ENCODE data around the gene LGALS12. TPM values are rescaled to one million over a fixed set of nuclear protein-coding genes. Genes with fewer than 3 reads are reported as not detected.
A peak's percentile ranks its signal among the peaks of the same experiment; 100 is the strongest.

Gene LGALS12
- total RNA-seq, 2 donors from 2014 or later = 0.78 to 11.2 TPM

- Histone ChIP-seq H3K27ac (no peak overlapping the region), H3K4me3 (no peak overlapping the region), H3K4me1 (peaks cover 15% of the 10 kb centered on the region), H3K36me3 (replicated peaks in 1 of 2; ENCODE audit: insufficient read depth in 1 of 2, low read depth in 2 of 2) (no peaks in the 10 kb centered on the region), H3K9me3 (no peaks in the 10 kb centered on the region), H3K27me3 (no peaks in the 10 kb centered on the region)
- peak in 3 of 4 donors; percentile 47 to 55 (median 54) for DNase-seq
- WGBS, 2 donors = 64 to 75% methylated on average over 4 to 7 of the region's 7 CpGs
- intact Hi-C loops (cut with DNase I) = no loop called here
- no peak for ATAC-seq
- TF ChIP-seq, protein P1, sequence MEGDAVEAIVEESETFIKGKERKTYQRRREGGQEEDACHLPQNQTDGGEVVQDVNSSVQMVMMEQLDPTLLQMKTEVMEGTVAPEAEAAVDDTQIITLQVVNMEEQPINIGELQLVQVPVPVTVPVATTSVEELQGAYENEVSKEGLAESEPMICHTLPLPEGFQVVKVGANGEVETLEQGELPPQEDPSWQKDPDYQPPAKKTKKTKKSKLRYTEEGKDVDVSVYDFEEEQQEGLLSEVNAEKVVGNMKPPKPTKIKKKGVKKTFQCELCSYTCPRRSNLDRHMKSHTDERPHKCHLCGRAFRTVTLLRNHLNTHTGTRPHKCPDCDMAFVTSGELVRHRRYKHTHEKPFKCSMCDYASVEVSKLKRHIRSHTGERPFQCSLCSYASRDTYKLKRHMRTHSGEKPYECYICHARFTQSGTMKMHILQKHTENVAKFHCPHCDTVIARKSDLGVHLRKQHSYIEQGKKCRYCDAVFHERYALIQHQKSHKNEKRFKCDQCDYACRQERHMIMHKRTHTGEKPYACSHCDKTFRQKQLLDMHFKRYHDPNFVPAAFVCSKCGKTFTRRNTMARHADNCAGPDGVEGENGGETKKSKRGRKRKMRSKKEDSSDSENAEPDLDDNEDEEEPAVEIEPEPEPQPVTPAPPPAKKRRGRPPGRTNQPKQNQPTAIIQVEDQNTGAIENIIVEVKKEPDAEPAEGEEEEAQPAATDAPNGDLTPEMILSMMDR (IDR thresholded peaks at IDR 0.05) = no peak
- TF ChIP-seq POLR2A (IDR thresholded peaks at IDR 0.05) = no peak
Observed at GRCh38 chr11:63510360-63511047, 4.6 kb downstream of the LGALS12 start.

DNA sequence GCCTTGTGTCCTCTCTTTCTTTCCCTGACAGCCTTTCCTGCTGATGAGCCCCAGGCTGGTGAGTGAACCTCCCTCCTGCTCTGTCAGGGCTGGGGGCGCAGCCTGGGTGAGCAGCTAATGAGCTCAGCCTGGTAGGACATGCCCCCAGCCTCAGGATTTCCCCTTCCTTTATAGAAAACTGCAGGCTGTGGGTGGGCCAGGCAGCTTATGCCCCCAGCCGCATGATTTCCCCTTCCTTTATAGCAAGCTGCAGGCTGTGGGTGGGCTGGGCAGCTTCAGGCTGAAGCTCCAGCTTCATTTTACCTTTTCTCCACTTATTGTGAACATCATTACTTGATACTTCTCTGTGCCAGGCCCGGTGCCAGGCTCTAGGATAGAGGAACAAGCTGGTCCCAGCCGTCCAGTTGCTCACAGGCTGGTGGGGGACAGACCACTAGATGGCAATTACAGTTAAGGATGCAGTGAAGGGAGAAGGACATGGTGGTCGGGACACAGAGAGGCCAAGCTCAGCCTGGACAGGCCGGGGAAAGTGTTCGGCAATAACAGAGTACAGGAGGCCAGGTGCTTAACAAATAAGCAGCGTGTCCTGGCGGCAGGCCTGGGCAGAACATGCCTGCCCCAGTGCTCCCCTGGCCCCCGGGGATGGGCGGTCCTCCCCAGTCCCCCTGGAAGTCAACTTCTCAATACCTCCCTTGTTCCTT is 5.3 kb downstream of the LGALS12 start:
- WGBS, 2 donors = 88 to 96% methylated on average over 11 of the region's 11 CpGs

GRCh38 chr11:63512816-63513215 is 6.9 kb downstream of the LGALS12 start:
- Histone ChIP-seq H3K9me3 (no peaks in the 10 kb centered on the region), H3K36me3 (replicated peaks in 1 of 2; ENCODE audit: insufficient read depth in 1 of 2, low read depth in 2 of 2) (no peaks in the 10 kb centered on the region), H3K4me3 (no peak overlapping the region), H3K27ac (no peak overlapping the region), H3K27me3 (no peaks in the 10 kb centered on the region), H3K4me1 (no peaks in the 10 kb centered on the region)
- no peak for TF ChIP-seq POLR2A (IDR thresholded peaks at IDR 0.05)
- TF ChIP-seq, protein P1 (IDR thresholded peaks at IDR 0.05) = no peak
- no peak for DNase-seq
- 83% methylated on average over 7 of the region's 7 CpGs for WGBS, 2 donors
- ATAC-seq = no peak
- intact Hi-C loops (cut with DNase I) = no loop called here

More for the DNA sequence above, 5.3 kb downstream of the LGALS12 start:
- no peaks in the 10 kb centered on the region for H3K36me3 ChIP-seq (replicated peaks in 1 of 2; ENCODE audit: insufficient read depth in 1 of 2, low read depth in 2 of 2)
- H3K27ac ChIP-seq = no peak overlapping the region
- no peak overlapping the region for H3K4me3 ChIP-seq
- no peaks in the 10 kb centered on the region for H3K9me3 ChIP-seq
- no peaks in the 10 kb centered on the region for H3K27me3 ChIP-seq
- intact Hi-C loops (cut with DNase I) = no loop called here
- ATAC-seq (no peak), DNase-seq (no peak)
- no peak for TF ChIP-seq POLR2A (IDR thresholded peaks at IDR 0.05)
- TF ChIP-seq, protein P1 (IDR thresholded peaks at IDR 0.05) = no peak
- H3K4me1 ChIP-seq = peaks cover 8% of the 10 kb centered on the region

GRCh38 chr11:63516109-63516508 is 10.2 kb downstream of the LGALS12 start:
- no peak for ATAC-seq
- H3K4me3 ChIP-seq = no peak overlapping the region
- H3K36me3 ChIP-seq (replicated peaks in 1 of 2; ENCODE audit: insufficient read depth in 1 of 2, low read depth in 2 of 2) = no peaks in the 10 kb centered on the region
- TF ChIP-seq POLR2A (IDR thresholded peaks at IDR 0.05) = no peak
- TF ChIP-seq, protein P1 (IDR thresholded peaks at IDR 0.05) = no peak
- no peak overlapping the region for H3K27ac ChIP-seq
- DNase-seq = no peak
- H3K4me1 ChIP-seq = no peaks in the 10 kb centered on the region
- no peaks in the 10 kb centered on the region for H3K9me3 ChIP-seq
- WGBS, 2 donors = 91 to 100% methylated on average over 6 of the region's 6 CpGs
- H3K27me3 ChIP-seq = no peaks in the 10 kb centered on the region
- intact Hi-C loops (cut with DNase I) = no loop called here
